Endothelial cell of umbilical vein (primary cell): ENCODE results near the gene POC5. TPM values are rescaled to one million over a fixed set of nuclear protein-coding genes. Genes with fewer than 3 reads are reported as not detected.

Source experiments
- BruUV-seq: library from RNA; stranded (reverse); fragments of 400-500 nt; replicated peaks from 2 replicates; lab custom pipeline; 2021; lab: Mats Ljungman, UMichigan
- CTCF ChIA-PET: fragments of 300-600, 350-600 bp; sonication (Branson Sonifier 250); formaldehyde crosslinking; loops from one replicate; lab custom pipeline; 2021; ENCODE audit warnings: antibody characterized with exemption, inconsistent platforms; lab: Charles Lee
- POLR2A ChIA-PET: fragments of 300-600, 350-600 bp; sonication (Branson Sonifier 250); formaldehyde crosslinking; loops from one replicate; lab custom pipeline; 2021; ENCODE audit warnings: antibody characterized with exemption, inconsistent platforms; lab: Charles Lee
- DNase-seq: peaks from one replicate; pipeline ENCODE4 v3.0.0-alpha.2; 2011; ENCODE audit warnings: low read depth, low spot score
- FAIRE-seq: peaks from 2 replicates; lab custom pipeline; 2011; peaks lifted over from hg19 to GRCh38; lab: Jason Lieb, UNC
- H2AFZ ChIP-seq: 2 replicates; pipeline ENCODE4 v1.6.0; 2012; ENCODE audit warnings: low read depth, low read length, control low read depth, inconsistent platforms
- H3K27ac ChIP-seq: 2 replicates; pipeline ENCODE4 v1.5.1; 2011; ENCODE audit warnings: low read depth, mild to moderate bottlenecking, control low read depth, low read length, moderate library complexity; ENCODE audit not compliant: insufficient read depth
- H3K27me3 ChIP-seq, 2 experiments: 2 replicates each; pipeline versions ENCODE4 v1.6.0 to v1.6.1; 2011; ENCODE audit warnings: low read length in 2 of 2, mixed read lengths in 1 of 2; ENCODE audit not compliant: control insufficient read depth in 2 of 2, insufficient read depth in 2 of 2
- H3K36me3 ChIP-seq, 2 experiments: 2 replicates in 1 of 2; 3 replicates in 1 of 2; pipeline ENCODE4 v1.5.1; 2011; ENCODE audit warnings: low read length in 2 of 2, mild to moderate bottlenecking in 1 of 2, moderate library complexity in 1 of 2; ENCODE audit not compliant: control insufficient read depth in 2 of 2, insufficient read depth in 2 of 2; ENCODE audit errors: extremely low read depth in 1 of 2
- H3K4me1 ChIP-seq: 3 replicates; pipeline ENCODE4 v1.5.1; 2011; ENCODE audit warnings: mild to moderate bottlenecking, low read length; ENCODE audit not compliant: control insufficient read depth, insufficient read depth; ENCODE audit errors: extremely low read depth
- H3K4me2 ChIP-seq: 2 replicates; pipeline ENCODE4 v1.6.1; 2011; ENCODE audit warnings: low read length, control low read depth, mixed read lengths; ENCODE audit not compliant: insufficient read depth
- H3K4me3 ChIP-seq, 3 experiments: fragments of 200-600 bp in 1 of 3; sonication (generic), shearing (Covaris generic) in 1 of 3; replicated peaks in 1 of 3; 2 replicates each; pipeline ENCODE4 v1.5.1; 2011 to 2016; ENCODE audit warnings: control low read depth in 3 of 3, low read length in 3 of 3, mild to moderate bottlenecking in 2 of 3, inconsistent platforms in 1 of 3, low read depth in 1 of 3, moderate library complexity in 1 of 3; ENCODE audit not compliant: insufficient read depth in 1 of 3
- H3K79me2 ChIP-seq: 2 replicates; pipeline ENCODE4 v1.6.0; 2012; ENCODE audit warnings: low read length, inconsistent platforms; ENCODE audit not compliant: control insufficient read depth, insufficient read depth
- H3K9ac ChIP-seq: replicated peaks from 2 replicates; pipeline ENCODE3; 2011; ENCODE audit warnings: low read length, control low read depth; ENCODE audit not compliant: insufficient read depth; ENCODE audit errors: extremely low read depth
- H3K9me1 ChIP-seq: replicated peaks from 3 replicates; pipeline ENCODE4 v1.6.0; 2011; ENCODE audit warnings: mild to moderate bottlenecking, low read length; ENCODE audit not compliant: control insufficient read depth, insufficient read depth; ENCODE audit errors: extremely low read depth
- H3K9me3 ChIP-seq: replicated peaks from 2 replicates; pipeline ENCODE4 v1.5.1; 2012; ENCODE audit warnings: low read length, inconsistent platforms; ENCODE audit not compliant: control insufficient read depth, insufficient read depth
- H4K20me1 ChIP-seq: replicated peaks from 2 replicates; pipeline ENCODE3; 2011; ENCODE audit warnings: mild to moderate bottlenecking, low read length; ENCODE audit not compliant: control insufficient read depth, insufficient read depth; ENCODE audit errors: extremely low read depth
- CTCF ChIP-seq, 2 donors: IDR thresholded peaks; 1 replicate in 1 of 2; 2 replicates in 1 of 2; pipeline ENCODE4 v1.5.1; 2011; ENCODE audit warnings: low read length in 2 of 2, mild to moderate bottlenecking in 2 of 2, moderate library complexity in 2 of 2, control low read depth in 1 of 2, inconsistent platforms in 1 of 2, low read depth in 1 of 2; ENCODE audit not compliant: insufficient read depth in 1 of 2; ENCODE audit errors: extremely low read depth in 1 of 2
- EZH2 ChIP-seq: IDR thresholded peaks from 2 replicates; pipeline ENCODE4 v1.6.1; 2012; ENCODE audit warnings: borderline replicate concordance, low read depth, mild to moderate bottlenecking, moderate library complexity, low read length, inconsistent platforms; ENCODE audit not compliant: severe bottlenecking
- FOS ChIP-seq: IDR thresholded peaks from 2 replicates; pipeline ENCODE4 v1.6.1; 2011; ENCODE audit warnings: mild to moderate bottlenecking, low read length, moderate library complexity, borderline replicate concordance; ENCODE audit not compliant: insufficient read depth
- GATA2 ChIP-seq: IDR thresholded peaks from 2 replicates; pipeline ENCODE4 v1.7.0; 2011; ENCODE audit warnings: low read depth, mild to moderate bottlenecking, moderate library complexity, mixed read lengths, low read length; ENCODE audit not compliant: insufficient read length, insufficient read depth
- JUN ChIP-seq: IDR thresholded peaks from 2 replicates; pipeline ENCODE4 v1.6.1; 2011; ENCODE audit warnings: borderline replicate concordance, low read depth; ENCODE audit not compliant: insufficient read length, insufficient read depth
- MAX ChIP-seq: IDR thresholded peaks from 2 replicates; pipeline ENCODE4 v1.6.1; 2011; ENCODE audit not compliant: insufficient read depth, insufficient read length
- MYC ChIP-seq: IDR thresholded peaks from one replicate; pipeline ENCODE4 v1.6.1; 2011; ENCODE audit warnings: mild to moderate bottlenecking, low read depth, low read length
- POLR2A ChIP-seq: IDR thresholded peaks from 2 replicates; pipeline ENCODE4 v1.6.1; 2012; ENCODE audit warnings: low read depth, mild to moderate bottlenecking, control low read depth, low read length
- POLR2AphosphoS5 ChIP-seq: IDR thresholded peaks from 2 replicates; pipeline ENCODE4 v1.6.1; 2012; ENCODE audit warnings: low read depth, mild to moderate bottlenecking, control low read depth, low read length, moderate library complexity; ENCODE audit not compliant: insufficient read depth
- dilution Hi-C: fragments of 300-500 bp; cut with MboI; formaldehyde crosslinking; loops from one replicate; pipeline ENCODE4 v1.15.0; 2019; ENCODE audit warnings: low sequenced_read_pairs; ENCODE audit not compliant: extremely low pct_ligation_motif_present
- intact Hi-C: fragments of 100-400 bp; cut with micrococcal nuclease; formaldehyde crosslinking; loops from one replicate; pipeline ENCODE4 v1.10.0; 2022
- polyA plus RNA-seq, 4 experiments: library from polyadenylated mRNA; depleted of rRNA in 3 of 4; stranded (reverse) in 3 of 4; unstranded in 1 of 4; fragments of >200 nt; gene quantifications; 2 replicates each; pipeline versions ENCODE4 v1.2.1 to v1.2.3, GENCODE V29; 2011 to 2012; ENCODE audit warnings: missing spikeins in 1 of 4
- total RNA-seq: library from RNA; stranded (reverse); gene quantifications from 2 replicates; pipeline ENCODE4 v1.2.3, GENCODE V29; 2021

The POC5 gene
- total and polyA plus RNA-seq, 2 donors (not counting 3 experiments of a cell fraction or from before 2014, with no cell fraction given), result 8.3 to 15.9 TPM

- POLR2A ChIA-PET, result no interaction called here
- Histone ChIP-seq H3K4me1 (peaks cover 23% of the 10 kb centered on the region), H3K4me3 (no peak overlapping the region), H3K27ac (no peak overlapping the region), H3K9ac (no peak overlapping the region), H3K79me2 (no peaks in the 10 kb centered on the region), H3K4me2 (no peak overlapping the region), H3K36me3 (no peaks in the 10 kb centered on the region), H3K27me3 (no peaks in the 10 kb centered on the region), H3K9me3 (no peaks in the 10 kb centered on the region), H2AFZ (no peak overlapping the region), H3K9me1 (no peaks in the 10 kb centered on the region), H4K20me1 (no peaks in the 10 kb centered on the region)
- no peak for FAIRE-seq
- BruUV-seq, result no TSS peak
- dilution Hi-C loops, result no loop called here
- TF ChIP-seq MAX (no peak), JUN (no peak), MYC (no peak), POLR2AphosphoS5 (no peak), CTCF (IDR thresholded peaks at IDR 0.05; ENCODE audit: extremely low read depth in 1 of 2, insufficient read depth in 1 of 2, low read depth in 1 of 2, low read length in 2 of 2) (no peak), POLR2A (no peak), FOS (no peak), EZH2 (no peak), GATA2 (no peak)
- CTCF ChIA-PET, result interaction anchor here (1.5 kb wide), 1 partner anchor 10 kb away, joined by 5 read pairs; no protein-coding TSS in a partner anchor
- intact Hi-C loops, result no loop called here
- no peak for DNase-seq
These were observed 45.7 kb downstream of the POC5 start for GRCh38 chr5:75671506-75671905.
